Colonic mucosa (tissue), 4 donors: Measurements from ENCODE around the gene FMNL1. TPM values are rescaled to one million over a fixed set of nuclear protein-coding genes. Genes with fewer than 3 reads are reported as not detected.
A peak's percentile ranks its signal among the peaks of the same experiment; 100 is the strongest.
"Not testable (repeated sequence)": the region's sequence is repeated elsewhere in the genome, so short reads cannot be mapped to it uniquely, and the experiment has no call there.

Source experiments
- DNase-seq: peaks from one replicate; pipeline ENCODE4 v3.0.0-alpha.2; 2020
- H3K27ac ChIP-seq: fragments of 200-600 bp; one replicate; pipeline ENCODE4 v1.8.0; 2021
- H3K27me3 ChIP-seq: fragments of 200-600 bp; one replicate; pipeline ENCODE4 v1.8.0; 2021
- H3K36me3 ChIP-seq: fragments of 200-600 bp; one replicate; pipeline ENCODE4 v1.8.0; 2021
- H3K4me1 ChIP-seq: fragments of 200-600 bp; one replicate; pipeline ENCODE4 v1.8.0; 2021; ENCODE audit warnings: mild to moderate bottlenecking
- H3K4me3 ChIP-seq: fragments of 200-600 bp; one replicate; pipeline ENCODE4 v1.8.0; 2021
- H3K9ac ChIP-seq, 2 donors: one replicate each; pipeline ENCODE4 v1.7.0; 2013; ENCODE audit warnings: control low read depth in 2 of 2, low read depth in 2 of 2, low read length in 2 of 2
- H3K9me3 ChIP-seq: fragments of 200-600 bp; one replicate; pipeline ENCODE4 v1.8.0; 2021
- intact Hi-C: fragments of 100-400 bp; cut with DNase I; formaldehyde crosslinking; loops from one replicate; pipeline ENCODE4 v1.14.1; 2022
- total RNA-seq, 2 donors: library from RNA; stranded (reverse); fragmentation: NEBNext Ultra II Directional in 1 of 2; extraction: Animal tissue kit (Norgen Biotek cat#: 25700) in 1 of 2; gene quantifications; one replicate each; pipeline ENCODE4 v1.2.1, GENCODE V29; 2021
- TF ChIP-seq, protein P1 (sequence below): fragments of 200-600 bp; IDR thresholded peaks from one replicate; pipeline ENCODE4 v1.8.0; 2022; ENCODE audit warnings: antibody characterized with exemption, mild to moderate bottlenecking
- donor health status: healthy.
- donor health status: DM: no; HTN: no; CAD: no.
- donor health status: DM: no; HTN: no; CAD: no.

Gene FMNL1
- total RNA-seq, 2 donors from 2014 or later, result 6.8 to 8.4 TPM

- intact Hi-C loops, result no loop called here
- Histone ChIP-seq H3K9me3 (no peaks in the 10 kb centered on the region), H3K27me3 (no peaks in the 10 kb centered on the region), H3K27ac (peak overlapping the region; percentile 8), H3K4me1 (peaks cover 6% of the 10 kb centered on the region), H3K4me3 (no peak overlapping the region), H3K36me3 (no peaks in the 10 kb centered on the region), H3K9ac (no peak overlapping the region)
- DNase-seq, result no peak
- TF ChIP-seq, protein P1, sequence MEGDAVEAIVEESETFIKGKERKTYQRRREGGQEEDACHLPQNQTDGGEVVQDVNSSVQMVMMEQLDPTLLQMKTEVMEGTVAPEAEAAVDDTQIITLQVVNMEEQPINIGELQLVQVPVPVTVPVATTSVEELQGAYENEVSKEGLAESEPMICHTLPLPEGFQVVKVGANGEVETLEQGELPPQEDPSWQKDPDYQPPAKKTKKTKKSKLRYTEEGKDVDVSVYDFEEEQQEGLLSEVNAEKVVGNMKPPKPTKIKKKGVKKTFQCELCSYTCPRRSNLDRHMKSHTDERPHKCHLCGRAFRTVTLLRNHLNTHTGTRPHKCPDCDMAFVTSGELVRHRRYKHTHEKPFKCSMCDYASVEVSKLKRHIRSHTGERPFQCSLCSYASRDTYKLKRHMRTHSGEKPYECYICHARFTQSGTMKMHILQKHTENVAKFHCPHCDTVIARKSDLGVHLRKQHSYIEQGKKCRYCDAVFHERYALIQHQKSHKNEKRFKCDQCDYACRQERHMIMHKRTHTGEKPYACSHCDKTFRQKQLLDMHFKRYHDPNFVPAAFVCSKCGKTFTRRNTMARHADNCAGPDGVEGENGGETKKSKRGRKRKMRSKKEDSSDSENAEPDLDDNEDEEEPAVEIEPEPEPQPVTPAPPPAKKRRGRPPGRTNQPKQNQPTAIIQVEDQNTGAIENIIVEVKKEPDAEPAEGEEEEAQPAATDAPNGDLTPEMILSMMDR, result no peak
Measured at GRCh38 chr17:45251931-45252330, 30.2 kb downstream of the FMNL1 start.

GRCh38 chr17:45253237-45253636, 31.6 kb downstream of the FMNL1 start:
- intact Hi-C loops, H3K9ac ChIP-seq, H3K27ac ChIP-seq, H3K36me3 ChIP-seq, DNase-seq, H3K27me3 ChIP-seq, H3K4me3 ChIP-seq, H3K9me3 ChIP-seq, H3K4me1 ChIP-seq: not testable (repeated sequence)

DNA sequence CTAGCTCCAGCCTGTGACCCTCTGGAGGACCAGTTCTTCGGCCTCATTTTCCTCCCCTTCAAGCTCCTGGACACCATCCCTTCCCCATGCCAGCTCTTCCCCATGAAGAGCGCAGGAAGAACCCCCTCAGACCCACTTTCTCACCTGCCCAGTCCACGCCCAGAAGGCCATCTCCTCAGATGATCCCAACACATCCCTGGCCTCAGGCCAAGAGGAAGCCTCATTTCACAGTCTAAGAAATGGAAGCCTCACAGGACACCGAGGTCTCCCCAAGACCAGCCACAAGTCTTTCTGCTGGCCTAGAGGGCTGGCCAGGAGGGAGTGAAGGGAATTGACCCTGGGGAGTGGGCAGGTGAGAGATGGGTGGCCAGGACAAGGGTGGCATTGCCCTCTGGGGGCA, 32.2 kb downstream of the FMNL1 start:
- Histone ChIP-seq H3K27ac (no peak overlapping the region), H3K9ac (no peak overlapping the region), H3K36me3 (no peaks in the 10 kb centered on the region), H3K27me3 (no peaks in the 10 kb centered on the region), H3K4me1 (peaks cover 5% of the 10 kb centered on the region), H3K4me3 (no peak overlapping the region), H3K9me3 (no peaks in the 10 kb centered on the region)
- no peak for DNase-seq
- TF ChIP-seq, protein P1, result no peak
- intact Hi-C loops, result no loop called here

DNA sequence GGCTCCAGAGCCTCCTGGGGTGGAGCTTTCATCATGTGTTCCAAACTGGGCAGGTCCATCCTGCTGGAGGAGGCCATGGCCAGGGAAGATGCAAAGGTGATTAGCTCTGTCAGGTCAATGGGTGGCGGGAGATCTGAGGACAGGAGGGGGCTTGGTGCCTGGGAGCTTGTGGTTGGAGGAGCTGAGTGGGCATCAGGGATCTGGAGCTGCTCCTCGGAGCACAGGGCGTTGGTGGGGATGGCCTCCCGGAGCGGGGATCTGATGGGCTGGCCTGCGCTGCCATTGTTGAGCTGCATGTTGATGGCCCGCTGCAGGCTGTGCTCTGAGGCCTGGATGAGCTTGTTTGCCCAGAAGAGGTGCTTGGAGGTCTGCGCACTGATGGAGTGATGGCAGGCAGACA, 33.7 kb downstream of the FMNL1 start:
- Histone ChIP-seq H3K4me3 (no peak overlapping the region), H3K27me3 (no peaks in the 10 kb centered on the region), H3K36me3 (no peaks in the 10 kb centered on the region), H3K27ac (no peak overlapping the region), H3K9ac (no peak overlapping the region), H3K9me3 (no peaks in the 10 kb centered on the region), H3K4me1 (peaks cover 5% of the 10 kb centered on the region)
- intact Hi-C loops, result no loop called here
- TF ChIP-seq, protein P1, result no peak
- no peak for DNase-seq

DNA sequence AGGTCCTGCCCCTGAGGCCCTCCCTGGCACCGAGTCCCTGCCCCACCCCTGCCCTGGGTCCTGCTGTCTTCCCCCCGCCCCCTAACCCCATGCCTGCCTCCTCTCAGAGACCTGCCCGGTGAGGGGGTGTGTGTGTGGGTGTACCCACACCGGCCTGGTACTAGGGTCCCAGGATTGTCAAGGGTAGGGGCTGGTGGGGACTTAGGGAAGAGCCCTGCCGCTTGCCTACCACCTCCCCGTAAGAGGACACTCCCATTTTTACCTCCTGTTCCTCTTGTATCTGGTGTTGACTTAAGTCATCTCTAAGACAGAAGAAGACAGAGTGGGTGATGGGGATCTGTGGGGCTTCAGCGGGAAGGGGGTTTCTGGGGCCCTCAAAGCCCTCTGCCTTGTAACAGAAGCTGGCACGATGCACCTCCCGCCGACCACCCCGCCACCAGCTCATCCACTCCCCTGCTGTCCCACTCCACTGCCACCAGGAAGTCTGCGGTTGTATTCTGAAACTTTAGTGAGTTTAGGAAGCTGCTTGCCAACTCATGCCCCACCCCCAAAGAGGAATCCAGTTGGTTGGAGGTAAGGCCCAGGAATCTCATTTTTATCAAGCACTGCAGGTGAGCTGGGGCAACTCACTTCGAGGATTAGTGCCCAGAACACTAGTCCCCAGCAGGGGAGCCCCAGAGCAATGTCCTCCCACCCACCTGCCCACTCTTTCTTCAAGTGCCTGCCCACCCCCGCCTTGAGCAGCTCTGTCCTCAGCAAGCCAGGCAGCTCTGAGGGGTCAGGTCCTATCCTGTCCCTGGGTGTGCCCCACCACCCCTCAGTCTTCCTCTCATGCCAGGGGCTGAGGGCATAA, 34.7 kb downstream of the FMNL1 start:
- Histone ChIP-seq H3K36me3 (no peaks in the 10 kb centered on the region), H3K27ac (no peak overlapping the region), H3K9me3 (no peaks in the 10 kb centered on the region), H3K9ac (no peak overlapping the region), H3K27me3 (no peaks in the 10 kb centered on the region), H3K4me1 (peaks cover 5% of the 10 kb centered on the region), H3K4me3 (no peak overlapping the region)
- no peak for DNase-seq
- intact Hi-C loops, result no loop called here
- TF ChIP-seq, protein P1, result no peak

DNA sequence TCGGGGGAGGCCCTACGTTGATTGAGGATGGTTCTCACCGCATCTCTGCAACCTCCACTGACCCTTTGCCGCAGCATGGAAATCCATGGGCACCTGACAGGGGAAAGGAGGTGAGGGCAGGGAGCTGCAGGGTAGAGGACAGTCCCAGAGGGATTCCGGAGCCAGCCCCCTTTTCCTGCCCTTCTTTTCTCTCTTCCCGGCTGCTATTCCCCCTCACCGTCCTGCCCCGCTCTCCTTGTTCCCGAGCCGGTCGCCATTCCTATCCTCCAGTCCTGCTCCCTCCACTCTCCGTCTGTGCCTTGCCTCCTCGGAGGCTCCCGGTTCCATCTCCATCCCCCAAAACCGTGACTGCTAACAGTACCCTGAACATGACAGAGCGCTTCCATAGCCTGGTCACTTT, 35.4 kb downstream of the FMNL1 start:
- DNase-seq, result no peak
- Histone ChIP-seq H3K9me3 (no peaks in the 10 kb centered on the region), H3K4me1 (peaks cover 5% of the 10 kb centered on the region), H3K27ac (no peak overlapping the region), H3K9ac (no peak overlapping the region), H3K36me3 (no peaks in the 10 kb centered on the region), H3K4me3 (no peak overlapping the region), H3K27me3 (no peaks in the 10 kb centered on the region)
- intact Hi-C loops, result no loop called here
- TF ChIP-seq, protein P1, result no peak
